HG03558 (cell line): Measurements from ENCODE around the gene KCNJ14.

Experiments used
- ATAC-seq: cut with Tn5 transposase; IDR thresholded peaks from one replicate; pipeline ENCODE4 v1.9.1; 2021; ENCODE audit warnings: moderate number of reproducible peaks; ENCODE audit not compliant: unreplicated experiment; ENCODE audit errors: extremely low read depth

Gene KCNJ14

DNA sequence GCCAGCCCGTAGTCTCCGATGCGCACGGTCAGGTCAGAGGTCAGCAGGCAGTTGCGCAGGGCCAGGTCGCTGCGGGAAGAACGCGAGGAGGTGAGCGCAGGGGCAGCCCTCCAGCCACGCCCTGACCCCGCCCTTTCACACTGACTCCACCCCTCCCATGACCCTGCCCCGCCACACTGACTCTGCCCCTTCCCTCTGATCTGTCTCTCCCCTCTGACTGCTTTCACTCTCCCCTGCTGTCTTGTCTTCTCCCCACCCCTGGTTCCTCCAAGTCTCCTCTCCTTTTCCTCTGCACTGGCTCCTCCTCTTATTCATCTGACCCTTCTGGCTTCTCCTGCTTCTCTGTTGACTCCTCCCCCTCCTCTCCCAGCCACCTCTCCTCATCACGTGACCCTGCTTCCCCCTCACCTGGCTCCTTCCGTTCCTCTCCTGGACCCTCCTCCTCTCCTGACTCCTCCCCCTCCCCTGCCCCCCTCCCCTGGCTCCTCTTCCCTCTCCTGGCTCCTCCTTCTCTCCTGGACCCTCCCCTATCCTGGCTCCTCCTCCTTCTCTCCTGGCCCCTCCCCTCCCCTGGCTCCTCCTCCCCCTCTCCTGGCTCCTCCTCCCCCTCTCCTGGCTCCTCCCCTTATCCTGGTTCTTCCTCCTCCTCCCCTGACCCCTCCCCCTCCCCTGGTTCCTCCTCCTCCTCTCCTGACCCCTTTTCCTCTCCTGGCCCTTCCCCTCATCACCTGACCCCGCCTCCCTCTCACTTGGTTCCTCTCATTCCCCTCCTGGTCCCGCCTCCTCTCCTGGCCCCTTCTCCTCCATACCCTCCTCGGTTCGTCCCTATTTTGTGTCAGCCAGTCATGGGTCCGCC, 46.3 kb downstream of the KCNJ14 start:
- ATAC-seq, result no peak

GRCh38 chr19:48502350-48503018, 47.1 kb downstream of the KCNJ14 start:
- no peak for ATAC-seq

GRCh38 chr19:48506138-48506733, 50.9 kb downstream of the KCNJ14 start:
- ATAC-seq, result no peak

DNA sequence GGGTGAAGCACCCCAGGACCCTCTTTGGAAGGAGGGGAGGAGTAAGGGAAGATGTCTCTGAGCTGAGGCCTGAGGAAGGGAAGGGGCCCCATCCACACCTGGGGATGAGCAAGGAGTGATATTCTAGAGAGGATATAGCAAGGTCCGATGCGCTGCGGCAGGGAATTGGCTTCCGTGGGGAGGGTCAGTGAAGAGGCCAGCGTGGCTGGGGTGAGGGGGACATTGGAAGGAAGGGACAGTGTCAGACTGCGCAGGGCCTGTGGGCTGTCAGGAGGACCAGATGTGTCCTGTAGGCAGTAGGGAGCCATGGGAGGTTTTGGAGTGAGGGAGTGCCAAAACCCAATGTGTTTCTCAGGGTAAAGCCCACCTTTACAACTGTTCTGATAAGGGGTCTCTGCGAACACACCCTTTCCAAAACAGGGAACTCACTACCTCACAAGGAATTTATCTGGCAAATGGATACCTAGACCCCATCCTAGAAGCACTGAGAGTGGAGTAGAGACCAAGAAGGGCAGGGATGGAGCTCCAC, 52.6 kb downstream of the KCNJ14 start:
- no peak for ATAC-seq

DNA sequence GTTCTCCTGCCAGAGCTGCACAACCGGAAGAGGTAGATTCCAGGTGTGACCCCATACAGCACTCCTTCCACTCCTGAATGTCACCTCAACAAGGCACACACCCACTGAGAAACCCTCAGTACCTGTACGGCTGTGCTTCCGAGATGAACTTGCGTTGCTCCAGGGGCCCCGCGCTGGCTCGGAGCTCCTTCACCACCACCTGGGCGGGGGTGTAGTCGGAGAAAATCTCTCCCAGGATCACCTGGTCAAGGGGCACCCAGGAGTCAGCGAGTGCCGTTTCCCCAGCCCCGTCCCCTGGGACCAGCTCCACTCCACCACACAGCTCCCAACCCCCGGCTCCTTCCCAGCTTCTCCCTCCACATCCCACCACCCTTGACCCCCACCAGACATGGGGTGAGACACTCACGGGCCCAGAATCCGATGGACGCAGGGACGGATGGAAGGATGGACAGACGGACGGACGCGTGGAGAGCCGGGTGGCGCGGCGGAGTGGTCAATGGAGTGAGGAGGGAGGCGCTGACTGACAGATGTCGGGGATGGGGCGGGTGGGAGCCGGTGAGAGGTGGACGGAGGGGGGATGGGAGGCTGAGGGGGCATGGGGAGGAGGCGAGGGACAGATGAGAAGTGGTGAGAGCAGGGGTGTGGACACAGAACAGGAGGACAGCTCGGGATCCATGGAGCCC, 53.5 kb downstream of the KCNJ14 start:
- no peak for ATAC-seq

DNA sequence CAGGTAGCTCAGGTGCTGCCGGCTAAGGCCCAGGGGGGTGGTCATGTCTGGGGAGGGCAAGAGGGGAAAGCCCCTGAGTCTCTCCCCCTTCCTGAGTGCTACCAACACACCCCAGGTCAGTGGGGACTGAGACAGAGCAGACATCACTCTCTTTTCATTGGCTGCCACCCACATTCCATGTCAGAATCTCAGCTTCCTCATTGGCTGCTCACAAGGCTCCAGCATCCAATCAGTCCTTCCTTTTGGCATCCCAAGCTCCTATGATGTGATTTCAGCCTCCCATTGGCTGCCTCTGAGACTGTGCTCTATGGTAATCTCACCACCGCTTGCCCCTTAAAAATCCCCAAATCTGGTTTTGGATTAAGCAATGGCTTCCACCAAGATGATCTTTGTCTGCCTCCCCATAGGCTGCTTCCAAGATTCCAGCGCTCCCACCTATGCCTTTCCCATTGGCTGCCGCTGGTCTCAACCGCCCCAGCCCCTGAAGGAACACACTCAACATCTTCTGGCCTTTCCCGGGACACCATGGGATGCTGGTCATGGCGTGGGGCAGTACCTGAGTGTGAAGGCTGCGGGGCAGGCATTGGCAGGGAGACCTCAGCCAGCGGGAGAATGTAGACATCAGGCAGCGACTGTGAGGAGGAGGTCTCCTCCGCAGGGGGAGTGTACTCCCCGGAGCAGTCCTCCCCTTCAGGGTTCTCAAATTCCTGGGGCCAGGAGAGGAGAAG, 54.3 kb downstream of the KCNJ14 start:
- no peak for ATAC-seq

DNA sequence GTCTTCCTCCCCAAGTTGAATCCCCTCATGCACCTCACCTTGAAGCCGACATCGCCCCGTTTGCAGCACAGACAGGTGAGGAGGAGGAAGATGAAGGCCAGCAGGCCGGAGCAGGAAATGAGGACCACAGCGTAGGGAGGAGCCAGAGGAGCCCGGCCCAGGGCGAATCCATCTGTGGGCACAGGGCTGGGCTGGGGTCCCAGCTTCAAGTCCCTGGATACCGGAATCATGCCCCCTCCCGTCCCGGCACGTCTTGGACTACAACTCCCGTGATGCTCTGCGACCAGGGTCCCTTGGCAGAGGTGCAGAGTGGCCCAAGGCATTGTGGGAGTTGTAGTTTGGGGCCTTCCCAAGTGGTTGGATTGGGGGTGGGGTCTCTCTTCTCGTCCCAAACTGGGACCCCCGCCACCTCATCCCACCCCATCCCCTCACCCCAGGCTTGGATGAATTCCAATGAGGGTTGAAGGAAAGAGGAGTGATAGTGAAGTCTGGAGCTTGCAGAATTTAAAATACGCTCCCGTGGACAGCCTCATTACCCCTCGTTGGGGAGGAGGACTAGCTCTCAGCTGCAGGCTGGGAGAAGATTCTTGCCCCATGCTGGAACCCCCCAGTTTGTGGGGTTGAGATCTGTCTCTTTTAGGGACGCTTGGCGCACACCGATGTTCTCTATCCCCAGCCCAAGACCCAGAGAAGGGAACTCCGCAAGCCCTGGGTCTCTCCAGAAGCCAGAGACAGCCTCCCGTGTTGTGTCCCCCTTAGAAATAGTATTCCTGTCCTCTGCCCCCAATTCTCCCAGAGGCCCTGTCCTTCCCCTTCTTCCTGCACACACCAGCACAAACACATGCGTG, 55.3 kb downstream of the KCNJ14 start:
- no peak for ATAC-seq

- no peak for ATAC-seq
Measured at GRCh38 chr19:48511321-48511731, 56.0 kb downstream of the KCNJ14 start.

GRCh38 chr19:48511800-48512503, 56.6 kb downstream of the KCNJ14 start, which contains the start of gene LMTK3:
Gene LMTK3, minus strand, starts transcription at chr19:48511835. Its CDS starts 259 bp downstream, at chr19:48511576.
- ATAC-seq, result no peak

DNA sequence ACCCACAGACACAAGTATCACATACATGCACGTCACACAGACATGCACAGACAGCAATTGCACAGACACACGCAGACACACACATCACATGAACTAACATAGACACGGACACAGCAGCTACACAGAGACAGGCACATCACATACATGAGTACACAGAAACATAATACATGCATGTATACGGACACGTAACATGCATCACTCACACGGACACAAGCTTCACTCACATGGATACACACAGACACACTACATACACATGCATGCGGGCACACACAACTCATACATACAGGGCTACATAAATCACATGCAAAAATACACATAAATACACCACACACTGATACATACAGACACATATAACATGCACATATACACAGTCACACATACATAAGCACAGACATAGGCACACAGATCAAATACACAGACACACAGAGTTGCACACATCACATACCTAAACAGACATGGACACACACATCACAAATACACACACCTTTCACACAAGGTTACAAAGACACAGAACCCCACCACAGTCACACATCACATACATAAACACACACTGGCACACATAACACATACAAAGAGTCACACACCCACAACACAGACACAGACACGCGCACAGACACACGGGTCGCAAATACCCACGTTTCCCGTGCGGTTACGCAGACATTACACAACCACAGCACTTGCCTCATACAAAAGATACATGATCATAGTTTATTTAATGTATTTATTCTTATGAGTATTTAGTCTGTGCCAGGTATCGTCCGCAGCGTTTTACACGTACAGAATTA, 57.3 kb downstream of the KCNJ14 start:
- ATAC-seq, result no peak

GRCh38 chr19:48513289-48514122, 58.1 kb downstream of the KCNJ14 start:
- ATAC-seq, result no peak

- ATAC-seq, result no peak
Measured at GRCh38 chr19:48514123-48514458, 58.7 kb downstream of the KCNJ14 start.

GRCh38 chr19:48516536-48516935, 61.2 kb downstream of the KCNJ14 start:
- no peak for ATAC-seq
